ENCODE results near the gene BEST1.
"Not testable (repeated sequence)": the region's sequence is repeated elsewhere in the genome, so short reads cannot be mapped to it uniquely, and the experiment has no call there.

The BEST1 gene

DNA sequence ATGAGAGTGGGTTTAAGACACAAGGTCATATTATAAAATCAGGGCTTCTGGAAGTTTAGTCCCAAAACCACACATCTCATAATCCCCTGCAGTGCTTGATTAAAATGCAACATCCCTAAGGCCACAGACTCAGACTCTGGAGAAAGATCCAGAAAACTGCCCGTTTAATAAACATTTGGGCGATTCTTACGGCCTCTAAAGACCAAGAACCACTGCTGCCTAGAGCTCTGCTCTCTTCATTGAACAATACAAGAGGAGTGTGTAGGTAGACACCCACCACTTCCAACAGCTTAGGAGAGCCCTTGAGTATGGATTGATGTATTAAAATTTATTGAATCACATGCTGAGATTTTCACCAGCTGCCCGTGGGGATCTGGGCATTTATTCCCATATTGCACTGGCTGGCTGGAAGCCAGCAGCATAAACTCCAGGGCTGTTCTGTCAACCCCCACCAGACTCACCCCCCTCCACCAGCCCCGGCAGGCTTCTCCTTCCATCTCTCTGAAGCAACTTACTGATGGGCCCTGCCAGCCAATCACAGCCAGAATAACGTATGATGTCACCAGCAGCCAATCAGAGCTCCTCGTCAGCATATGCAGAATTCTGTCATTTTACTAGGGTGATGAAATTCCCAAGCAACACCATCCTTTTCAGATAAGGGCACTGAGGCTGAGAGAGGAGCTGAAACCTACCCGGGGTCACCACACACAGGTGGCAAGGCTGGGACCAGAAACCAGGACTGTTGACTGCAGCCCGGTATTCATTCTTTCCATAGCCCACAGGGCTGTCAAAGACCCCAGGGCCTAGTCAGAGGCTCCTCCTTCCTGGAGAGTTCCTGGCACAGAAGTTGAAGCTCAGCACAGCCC, 749 bp upstream of the BEST1 start:
- H3K27ac ChIP-seq (ENCODE audit: low read depth, low read length): peak overlapping the region; percentile 43
- peak overlapping the region; percentile 28 for H2AFZ ChIP-seq (ENCODE audit: low read length, unreplicated experiment)
- no peaks in the 10 kb centered on the region for H3K36me3 ChIP-seq (ENCODE audit: insufficient read depth, low read length)
- H3K79me2 ChIP-seq (ENCODE audit: control insufficient read depth, insufficient read depth, low read length, unreplicated experiment): no peaks in the 10 kb centered on the region
- peaks cover 21% of the 10 kb centered on the region for H3K4me1 ChIP-seq (ENCODE audit: control insufficient read depth, insufficient read depth, low read length, unreplicated experiment)
- no peak overlapping the region for H3K4me3 ChIP-seq (ENCODE audit: low read depth, low read length)
- no peaks in the 10 kb centered on the region for H3K27me3 ChIP-seq (ENCODE audit: insufficient read depth, low read length)

DNA sequence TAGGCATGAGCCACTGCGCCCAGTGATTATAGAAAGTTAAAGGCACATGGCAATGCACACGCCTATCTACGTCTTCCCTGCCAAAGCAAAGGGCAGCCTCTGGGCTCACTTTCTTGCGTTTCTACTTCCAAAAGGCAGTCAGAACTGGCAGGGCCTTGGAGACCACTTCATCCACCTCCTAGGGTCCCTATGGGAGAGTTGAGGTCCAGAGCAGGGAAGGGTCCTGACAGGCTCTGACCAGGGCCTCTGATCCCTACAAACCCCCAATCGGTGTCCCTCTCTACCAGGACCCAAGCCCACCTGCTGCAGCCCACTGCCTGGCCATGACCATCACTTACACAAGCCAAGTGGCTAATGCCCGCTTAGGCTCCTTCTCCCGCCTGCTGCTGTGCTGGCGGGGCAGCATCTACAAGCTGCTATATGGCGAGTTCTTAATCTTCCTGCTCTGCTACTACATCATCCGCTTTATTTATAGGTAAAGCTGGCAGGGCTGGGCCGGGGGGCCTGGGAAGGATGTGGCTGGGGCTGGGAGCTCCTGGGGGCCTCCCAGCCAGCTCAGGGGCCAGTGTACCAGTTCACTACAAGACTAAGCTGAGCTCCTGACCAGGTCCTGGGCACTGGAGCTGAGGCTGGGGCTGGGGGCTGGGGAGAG, 1.5 kb downstream of the BEST1 start:
- no peak overlapping the region for H3K4me3 ChIP-seq (ENCODE audit: low read depth, low read length)
- no peaks in the 10 kb centered on the region for H3K27me3 ChIP-seq (ENCODE audit: insufficient read depth, low read length)
- H3K4me1 ChIP-seq (ENCODE audit: control insufficient read depth, insufficient read depth, low read length, unreplicated experiment): peaks cover 26% of the 10 kb centered on the region
- no peak overlapping the region for H2AFZ ChIP-seq (ENCODE audit: low read length, unreplicated experiment)
- peaks cover 6% of the 10 kb centered on the region for H3K79me2 ChIP-seq (ENCODE audit: control insufficient read depth, insufficient read depth, low read length, unreplicated experiment)
- no peaks in the 10 kb centered on the region for H3K36me3 ChIP-seq (ENCODE audit: insufficient read depth, low read length)
- no peak overlapping the region for H3K27ac ChIP-seq (ENCODE audit: low read depth, low read length)

- no peak overlapping the region for H3K27ac ChIP-seq (ENCODE audit: low read depth, low read length)
- H3K4me3 ChIP-seq (ENCODE audit: low read depth, low read length): no peak overlapping the region
- H3K79me2 ChIP-seq (ENCODE audit: control insufficient read depth, insufficient read depth, low read length, unreplicated experiment): peaks cover 6% of the 10 kb centered on the region
- H2AFZ ChIP-seq (ENCODE audit: low read length, unreplicated experiment): no peak overlapping the region
- no peaks in the 10 kb centered on the region for H3K36me3 ChIP-seq (ENCODE audit: insufficient read depth, low read length)
- peaks cover 22% of the 10 kb centered on the region for H3K4me1 ChIP-seq (ENCODE audit: control insufficient read depth, insufficient read depth, low read length, unreplicated experiment)
- H3K27me3 ChIP-seq (ENCODE audit: insufficient read depth, low read length): no peaks in the 10 kb centered on the region
Observed at GRCh38 chr11:61952882-61953281, 2.7 kb downstream of the BEST1 start.

GRCh38 chr11:61953632-61954031, 3.5 kb downstream of the BEST1 start:
- H2AFZ ChIP-seq (ENCODE audit: low read length, unreplicated experiment); H3K36me3 ChIP-seq (ENCODE audit: insufficient read depth, low read length); H3K27me3 ChIP-seq (ENCODE audit: insufficient read depth, low read length); H3K79me2 ChIP-seq (ENCODE audit: control insufficient read depth, insufficient read depth, low read length, unreplicated experiment); H3K27ac ChIP-seq (ENCODE audit: low read depth, low read length); H3K4me3 ChIP-seq (ENCODE audit: low read depth, low read length): not testable (repeated sequence)
- peaks cover 19% of the 10 kb centered on the region for H3K4me1 ChIP-seq (ENCODE audit: control insufficient read depth, insufficient read depth, low read length, unreplicated experiment)

GRCh38 chr11:61954106-61954850, 4.1 kb downstream of the BEST1 start:
- Histone ChIP-seq H3K36me3 (ENCODE audit: insufficient read depth, low read length) (no peaks in the 10 kb centered on the region), H3K27me3 (ENCODE audit: insufficient read depth, low read length) (no peaks in the 10 kb centered on the region), H3K4me3 (ENCODE audit: low read depth, low read length) (peak overlapping the region; percentile 84), H3K27ac (ENCODE audit: low read depth, low read length) (peak overlapping the region; percentile 61), H2AFZ (ENCODE audit: low read length, unreplicated experiment) (peak overlapping the region; percentile 66), H3K4me1 (ENCODE audit: control insufficient read depth, insufficient read depth, low read length, unreplicated experiment) (peaks cover 14% of the 10 kb centered on the region), H3K79me2 (ENCODE audit: control insufficient read depth, insufficient read depth, low read length, unreplicated experiment) (peaks cover 6% of the 10 kb centered on the region)

GRCh38 chr11:61954851-61955421, 4.8 kb downstream of the BEST1 start:
- peaks cover 9% of the 10 kb centered on the region for H3K4me1 ChIP-seq (ENCODE audit: control insufficient read depth, insufficient read depth, low read length, unreplicated experiment)
- peaks cover 6% of the 10 kb centered on the region for H3K79me2 ChIP-seq (ENCODE audit: control insufficient read depth, insufficient read depth, low read length, unreplicated experiment)
- peak overlapping the region; percentile 84 for H3K4me3 ChIP-seq (ENCODE audit: low read depth, low read length)
- no peaks in the 10 kb centered on the region for H3K36me3 ChIP-seq (ENCODE audit: insufficient read depth, low read length)
- peak overlapping the region; percentile 61 for H3K27ac ChIP-seq (ENCODE audit: low read depth, low read length)
- peak overlapping the region; percentile 87 for H2AFZ ChIP-seq (ENCODE audit: low read length, unreplicated experiment)
- H3K27me3 ChIP-seq (ENCODE audit: insufficient read depth, low read length): no peaks in the 10 kb centered on the region

- peaks cover 6% of the 10 kb centered on the region for H3K79me2 ChIP-seq (ENCODE audit: control insufficient read depth, insufficient read depth, low read length, unreplicated experiment)
- no peaks in the 10 kb centered on the region for H3K27me3 ChIP-seq (ENCODE audit: insufficient read depth, low read length)
- H3K4me1 ChIP-seq (ENCODE audit: control insufficient read depth, insufficient read depth, low read length, unreplicated experiment): peaks cover 5% of the 10 kb centered on the region
- H3K27ac ChIP-seq (ENCODE audit: low read depth, low read length): peak overlapping the region; percentile 54; the same call in 1 of the 2 replicates
- no peaks in the 10 kb centered on the region for H3K36me3 ChIP-seq (ENCODE audit: insufficient read depth, low read length)
- peak overlapping the region; percentile 87 for H2AFZ ChIP-seq (ENCODE audit: low read length, unreplicated experiment)
- peak overlapping the region; percentile 84 for H3K4me3 ChIP-seq (ENCODE audit: low read depth, low read length)
Observed at GRCh38 chr11:61955422-61956135, 5.4 kb downstream of the BEST1 start.

DNA sequence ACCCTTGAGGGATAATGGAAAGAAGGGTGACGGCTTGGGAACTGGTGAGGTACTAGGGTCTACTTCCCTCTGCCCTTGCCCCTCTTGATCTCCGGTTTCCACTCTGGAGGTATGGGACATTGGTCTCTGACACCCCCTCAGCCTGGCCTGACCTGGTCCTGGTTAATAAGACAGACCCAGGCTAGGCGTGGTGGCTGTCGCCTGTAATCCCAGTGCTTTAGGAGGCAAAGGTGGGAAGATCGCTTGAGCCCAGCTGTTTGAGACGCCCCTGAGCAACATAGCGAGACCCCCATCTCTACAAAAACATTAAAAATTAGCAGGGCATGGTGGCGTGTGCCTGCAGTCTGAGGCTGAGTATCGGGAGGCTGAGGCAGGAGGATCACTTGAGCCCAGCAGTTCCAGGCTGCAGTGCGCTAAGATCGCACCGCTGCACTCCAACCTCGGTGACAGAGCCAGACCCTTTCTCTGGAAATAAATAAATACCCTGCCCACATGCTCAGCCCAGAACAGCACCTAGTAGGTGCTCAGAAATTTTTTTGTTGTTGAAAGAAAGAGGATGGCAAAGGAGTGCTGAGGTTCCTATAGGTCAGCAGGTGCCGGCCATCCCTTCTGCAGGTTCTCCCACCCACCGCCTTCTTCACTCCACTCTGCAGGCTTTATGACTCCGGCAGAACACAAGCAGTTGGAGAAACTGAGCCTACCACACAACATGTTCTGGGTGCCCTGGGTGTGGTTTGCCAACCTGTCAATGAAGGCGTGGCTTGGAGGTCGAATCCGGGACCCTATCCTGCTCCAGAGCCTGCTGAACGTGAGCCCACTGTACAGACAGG, 6.3 kb downstream of the BEST1 start:
- no peaks in the 10 kb centered on the region for H3K36me3 ChIP-seq (ENCODE audit: insufficient read depth, low read length)
- no peak overlapping the region for H2AFZ ChIP-seq (ENCODE audit: low read length, unreplicated experiment)
- no peak overlapping the region for H3K27ac ChIP-seq (ENCODE audit: low read depth, low read length)
- peak overlapping the region; percentile 84 for H3K4me3 ChIP-seq (ENCODE audit: low read depth, low read length)
- peaks cover 6% of the 10 kb centered on the region for H3K79me2 ChIP-seq (ENCODE audit: control insufficient read depth, insufficient read depth, low read length, unreplicated experiment)
- peaks cover 8% of the 10 kb centered on the region for H3K4me1 ChIP-seq (ENCODE audit: control insufficient read depth, insufficient read depth, low read length, unreplicated experiment)
- H3K27me3 ChIP-seq (ENCODE audit: insufficient read depth, low read length): no peaks in the 10 kb centered on the region

GRCh38 chr11:61957021-61957770, 7.0 kb downstream of the BEST1 start:
- H3K4me3 ChIP-seq (ENCODE audit: low read depth, low read length): no peak overlapping the region
- no peaks in the 10 kb centered on the region for H3K36me3 ChIP-seq (ENCODE audit: insufficient read depth, low read length)
- no peak overlapping the region for H3K27ac ChIP-seq (ENCODE audit: low read depth, low read length)

More at GRCh38 chr11:61957021-61957770, 7.0 kb downstream of the BEST1 start:
- H2AFZ ChIP-seq (ENCODE audit: low read length, unreplicated experiment): no peak overlapping the region
- peaks cover 6% of the 10 kb centered on the region for H3K79me2 ChIP-seq (ENCODE audit: control insufficient read depth, insufficient read depth, low read length, unreplicated experiment)
- H3K4me1 ChIP-seq (ENCODE audit: control insufficient read depth, insufficient read depth, low read length, unreplicated experiment): peaks cover 15% of the 10 kb centered on the region
- no peaks in the 10 kb centered on the region for H3K27me3 ChIP-seq (ENCODE audit: insufficient read depth, low read length)
